Measurements from ENCODE around the gene OLFML2A.

The OLFML2A gene

GRCh38 chr9:124860582-124861341 is 83.8 kb downstream of the OLFML2A start:
- POLR2A ChIA-PET: interaction anchor here (0.6 to 1.9 kb wide), 5 partner anchors 18 to 408 kb away, joined by 4 to 15 read pairs (median 4); no protein-coding TSS in a partner anchor
- TF ChIP-seq, protein P1, sequence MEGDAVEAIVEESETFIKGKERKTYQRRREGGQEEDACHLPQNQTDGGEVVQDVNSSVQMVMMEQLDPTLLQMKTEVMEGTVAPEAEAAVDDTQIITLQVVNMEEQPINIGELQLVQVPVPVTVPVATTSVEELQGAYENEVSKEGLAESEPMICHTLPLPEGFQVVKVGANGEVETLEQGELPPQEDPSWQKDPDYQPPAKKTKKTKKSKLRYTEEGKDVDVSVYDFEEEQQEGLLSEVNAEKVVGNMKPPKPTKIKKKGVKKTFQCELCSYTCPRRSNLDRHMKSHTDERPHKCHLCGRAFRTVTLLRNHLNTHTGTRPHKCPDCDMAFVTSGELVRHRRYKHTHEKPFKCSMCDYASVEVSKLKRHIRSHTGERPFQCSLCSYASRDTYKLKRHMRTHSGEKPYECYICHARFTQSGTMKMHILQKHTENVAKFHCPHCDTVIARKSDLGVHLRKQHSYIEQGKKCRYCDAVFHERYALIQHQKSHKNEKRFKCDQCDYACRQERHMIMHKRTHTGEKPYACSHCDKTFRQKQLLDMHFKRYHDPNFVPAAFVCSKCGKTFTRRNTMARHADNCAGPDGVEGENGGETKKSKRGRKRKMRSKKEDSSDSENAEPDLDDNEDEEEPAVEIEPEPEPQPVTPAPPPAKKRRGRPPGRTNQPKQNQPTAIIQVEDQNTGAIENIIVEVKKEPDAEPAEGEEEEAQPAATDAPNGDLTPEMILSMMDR (IDR thresholded peaks at IDR 0.05; ENCODE audit: control extremely low read depth, extremely low read depth, low read depth, missing control alignments): no peak
- CTCF ChIA-PET: interaction anchor here (0.6 to 26.0 kb wide), 6 partner anchors 9 to 87 kb away, joined by 3 to 814 read pairs (median 8); partner anchors contain the start of genes NR6A1, OLFML2A and WDR38
- DNase-seq (ENCODE audit: extremely low spot score): no peak

GRCh38 chr9:124861342-124862229 is 84.7 kb downstream of the OLFML2A start, which contains the start of the genes ARPC5L and RPL35:
Gene ARPC5L, plus strand, starts transcription at chr9:124862130. Its CDS starts 7,161 bp downstream, at chr9:124869291.
Gene RPL35, minus strand, starts transcription at chr9:124861957. Its CDS starts 45 bp downstream, at chr9:124861912.
- DNase-seq (ENCODE audit: extremely low spot score): peak; percentile 99
- ChIA-PET CTCF (interaction anchor here (0.6 to 26.0 kb wide), 7 partner anchors 9 to 282 kb away, joined by 3 to 814 read pairs (median 4); partner anchors contain the start of genes NR6A1, OLFML2A, SCAI and WDR38), POLR2A (interaction anchor here (0.6 to 1.9 kb wide), 11 partner anchors 8 to 407 kb away, joined by 3 to 17 read pairs (median 5); partner anchors contain the start of gene WDR38)
- TF ChIP-seq, protein P1 (IDR thresholded peaks at IDR 0.05; ENCODE audit: control extremely low read depth, extremely low read depth, low read depth, missing control alignments): no peak

DNA sequence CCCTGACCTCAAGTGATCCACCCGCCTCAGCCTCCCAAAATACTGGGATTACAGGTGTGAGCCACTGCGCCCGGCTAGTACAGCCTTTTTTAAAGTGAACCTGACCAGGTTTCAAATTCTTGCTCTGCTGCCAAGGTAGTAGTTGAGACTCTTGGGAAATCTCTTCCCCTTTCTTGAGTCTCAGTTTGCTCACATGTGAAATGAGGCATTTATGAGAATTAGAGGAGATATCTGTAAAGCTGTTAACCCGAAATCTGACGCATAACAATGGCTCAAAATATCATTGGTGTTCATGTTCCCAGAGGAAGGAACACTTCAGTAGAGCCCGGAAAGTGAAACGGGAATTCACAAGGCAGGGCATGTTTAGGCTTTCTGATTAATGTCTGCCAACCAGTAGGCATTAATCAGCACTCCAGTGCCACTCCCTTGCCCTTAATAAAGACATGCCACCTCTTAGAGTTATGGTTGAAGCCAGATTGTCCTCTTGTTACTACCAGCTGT is 86.5 kb downstream of the OLFML2A start:
- POLR2A ChIA-PET: no interaction called here

More for the DNA sequence above, 86.5 kb downstream of the OLFML2A start:
- no peak for DNase-seq (ENCODE audit: extremely low spot score)
- CTCF ChIA-PET: interaction anchor here (1.1 to 26.0 kb wide), 5 partner anchors 11 to 280 kb away, joined by 3 to 814 read pairs (median 4); partner anchors contain the start of genes NR6A1, OLFML2A, SCAI and WDR38
- TF ChIP-seq, protein P1 (IDR thresholded peaks at IDR 0.05; ENCODE audit: control extremely low read depth, extremely low read depth, low read depth, missing control alignments): no peak

All from GM10248 (cell line).